B cell (primary cell): Measurements from ENCODE around the gene FAF1. TPM values are rescaled to one million over a fixed set of nuclear protein-coding genes. Genes with fewer than 3 reads are reported as not detected.
"Not testable (repeated sequence)": the region's sequence is repeated elsewhere in the genome, so short reads cannot be mapped to it uniquely, and the experiment has no call there.

Experiments used
- ATAC-seq: fragments of 200-7000 bp; cut with Tn5 transposase; one replicate; pipeline ENCODE4 v1.10.0; 2021; ENCODE audit warnings: low read depth, mild to moderate bottlenecking, moderate number of reproducible peaks, moderate library complexity
- CTCF ChIA-PET: fragments of 350-600 bp; sonication (Branson Sonifier 250); formaldehyde crosslinking; loops from one replicate; lab custom pipeline; 2021; ENCODE audit warnings: antibody characterized with exemption, inconsistent platforms; lab: Charles Lee
- POLR2A ChIA-PET: fragments of 350-600 bp; sonication (Branson Sonifier 250); formaldehyde crosslinking; loops from one replicate; lab custom pipeline; 2021; ENCODE audit warnings: antibody characterized with exemption; lab: Charles Lee
- DNase-seq: peaks from one replicate; pipeline ENCODE4 v3.0.0; 2013
- H2AFZ ChIP-seq: 2 replicates; pipeline ENCODE4 v1.6.1; 2012; ENCODE audit warnings: mild to moderate bottlenecking, low read depth, low read length; ENCODE audit not compliant: insufficient read depth, poor library complexity, severe bottlenecking
- H3K27ac ChIP-seq, 2 donors: 1 replicate in 1 of 2; 2 replicates in 1 of 2; pipeline ENCODE4 v1.5.1; 2012 to 2013; ENCODE audit warnings: low read length in 2 of 2, mild to moderate bottlenecking in 2 of 2, moderate library complexity in 1 of 2
- H3K27me3 ChIP-seq, 4 experiments: fragments of 200-600 bp in 1 of 4; sonication (generic) in 1 of 4; replicated peaks in 1 of 4; 1 replicate in 2 of 4; 2 replicates in 2 of 4; pipeline versions ENCODE4 v1.6.1 to v1.7.0; 2013 to 2016; ENCODE audit warnings: low read length in 3 of 4, mild to moderate bottlenecking in 2 of 4, mixed read lengths in 1 of 4, moderate library complexity in 1 of 4; ENCODE audit not compliant: insufficient read depth in 4 of 4, control insufficient read depth in 3 of 4; ENCODE audit errors: control extremely low read depth in 1 of 4
- H3K36me3 ChIP-seq, 2 experiments: replicated peaks in 1 of 2; 1 replicate in 1 of 2; 2 replicates in 1 of 2; pipeline versions ENCODE4 v1.6.1 to v1.7.1; 2013; ENCODE audit warnings: low read length in 1 of 2; ENCODE audit not compliant: insufficient read depth in 2 of 2, control insufficient read depth in 1 of 2; ENCODE audit errors: control extremely low read depth in 1 of 2, extremely low read depth in 1 of 2
- H3K4me1 ChIP-seq, 2 donors: fragments of 200-600 bp in 1 of 2; sonication (generic) in 1 of 2; 1 replicate in 1 of 2; 2 replicates in 1 of 2; pipeline versions ENCODE4 v1.5.1 to v1.6.1; 2013 to 2017; ENCODE audit warnings: low read length in 2 of 2; ENCODE audit not compliant: control insufficient read depth in 2 of 2, insufficient read depth in 2 of 2
- H3K4me2 ChIP-seq: replicated peaks from 2 replicates; pipeline ENCODE3; 2012; ENCODE audit warnings: mild to moderate bottlenecking, low read depth, low read length; ENCODE audit not compliant: poor library complexity, severe bottlenecking
- H3K4me3 ChIP-seq, 5 experiments: fragments of 200-600 bp in 1 of 5; sonication (generic) in 1 of 5; 1 replicate in 3 of 5; 2 replicates in 2 of 5; pipeline versions ENCODE4 v1.5.1 to v1.7.0; 2011 to 2016; ENCODE audit warnings: low read length in 4 of 5, mild to moderate bottlenecking in 4 of 5, low read depth in 2 of 5, control low read depth in 1 of 5, moderate library complexity in 1 of 5; ENCODE audit not compliant: insufficient read depth in 1 of 5; ENCODE audit errors: control extremely low read depth in 1 of 5, extremely low read depth in 1 of 5
- H3K79me2 ChIP-seq: fragments of 200-600 bp; sonication (generic); one replicate; pipeline ENCODE4 v1.6.0; 2016; ENCODE audit warnings: low read length; ENCODE audit not compliant: control insufficient read depth, insufficient read depth
- H3K9ac ChIP-seq: fragments of 200-600 bp; sonication (generic); 2 replicates; pipeline ENCODE4 v1.6.1; 2017; ENCODE audit warnings: mild to moderate bottlenecking, low read length, moderate library complexity
- H3K9me3 ChIP-seq, 3 donors: one replicate each; pipeline versions ENCODE4 v1.6.1 to v1.7.1; 2013; ENCODE audit warnings: low read length in 2 of 3; ENCODE audit not compliant: control insufficient read depth in 2 of 3, insufficient read depth in 1 of 3; ENCODE audit errors: control extremely low read depth in 1 of 3
- H4K20me1 ChIP-seq: 2 replicates; pipeline ENCODE4 v1.6.0; 2012; ENCODE audit warnings: mild to moderate bottlenecking, low read length; ENCODE audit not compliant: insufficient read depth, control insufficient read depth, poor library complexity, severe bottlenecking
- H3K27ac Mint-ChIP-seq: one replicate; pipeline ENCODE4 v1.8.0; 2021; ENCODE audit warnings: mixed read lengths
- H3K27me3 Mint-ChIP-seq: one replicate; pipeline ENCODE4 v1.8.0; 2021; ENCODE audit warnings: mixed read lengths
- H3K4me1 Mint-ChIP-seq: one replicate; pipeline ENCODE4 v1.8.0; 2021; ENCODE audit warnings: mixed read lengths
- H3K4me3 Mint-ChIP-seq: one replicate; pipeline ENCODE4 v1.8.0; 2021; ENCODE audit warnings: mixed read lengths
- H3K9me3 Mint-ChIP-seq: one replicate; pipeline ENCODE4 v1.8.0; 2022; ENCODE audit warnings: mixed read lengths; ENCODE audit not compliant: insufficient read depth
- EZH2 ChIP-seq: IDR thresholded peaks from 2 replicates; pipeline ENCODE4 v1.6.1; 2012; ENCODE audit warnings: borderline replicate concordance, low read depth, mild to moderate bottlenecking, moderate library complexity, low read length; ENCODE audit not compliant: insufficient read depth, poor library complexity, severe bottlenecking
- WGBS: methylation state at CpG from one replicate; pipeline ENCODE4 v1.1.5; 2013; ENCODE audit warnings: missing lambda C conversion rate; ENCODE audit not compliant: insufficient coverage; 5-methylcytosine and 5-hydroxymethylcytosine counted together
- intact Hi-C: fragments of 100-400 bp; cut with micrococcal nuclease; formaldehyde crosslinking; loops from one replicate; pipeline ENCODE4 v1.10.0; 2022
- polyA plus RNA-seq: library from polyadenylated mRNA; depleted of rRNA; stranded (reverse); fragments of >200 nt; gene quantifications from 2 replicates; pipeline ENCODE4 v1.2.3, GENCODE V29; 2012
- total RNA-seq, 2 donors: library from RNA; stranded (reverse); fragments of 120-200 nt in 1 of 2; gene quantifications; 1 replicate in 1 of 2; 2 replicates in 1 of 2; pipeline versions ENCODE4 v1.2.3 to v1.2.4, GENCODE V29; 2013 to 2022
- TF ChIP-seq, protein P1 (sequence below): fragments of 200-600 bp; IDR thresholded peaks from one replicate; pipeline ENCODE4 v1.8.0; 2022; ENCODE audit warnings: antibody characterized with exemption, mild to moderate bottlenecking

FAF1 gene
- total and polyA plus RNA-seq, 2 donors (not counting 1 experiment from before 2014, with no cell fraction given), result 10.1 to 58.4 TPM

DNA sequence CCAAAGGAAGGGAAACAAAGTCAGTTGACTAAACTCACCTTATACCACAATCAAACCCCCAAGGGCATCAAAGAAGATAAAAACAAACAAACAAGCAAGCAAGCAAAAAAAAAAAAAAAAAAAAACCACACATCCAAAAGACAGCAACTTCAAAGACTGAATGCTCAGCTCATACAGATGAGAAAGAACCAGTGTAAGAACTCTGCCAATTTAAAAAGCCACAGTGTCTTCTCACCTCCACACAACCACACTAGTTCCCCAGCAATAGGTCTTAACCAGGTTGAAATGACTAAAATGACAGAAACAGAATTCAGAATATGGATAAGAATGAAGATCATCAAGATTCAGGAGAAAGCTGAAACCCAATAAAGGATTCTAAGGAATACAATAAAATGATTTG is 193.4 kb downstream of the FAF1 start:
- Histone ChIP-seq H3K79me2 (peaks cover 35% of the 10 kb centered on the region), H3K27ac (no peak overlapping the region), H3K36me3 (peaks cover 0 to 4% of the 10 kb centered on the region in 2 experiments), H3K9ac (no peak overlapping the region), H3K4me3 (no peak overlapping the region), H4K20me1 (no peaks in the 10 kb centered on the region), H2AFZ (no peak overlapping the region), H3K27me3 (no peaks in the 10 kb centered on the region), H3K4me2 (no peak overlapping the region), H3K4me1 (peaks cover 3 to 7% of the 10 kb centered on the region in 2 donors), H3K9me3 (no peaks in the 10 kb centered on the region)
- ChIA-PET POLR2A (no interaction called here), CTCF (interaction anchor here (1.1 to 1.8 kb wide), 3 partner anchors 9 to 530 kb away, joined by 3 to 9 read pairs (median 4); no protein-coding TSS in a partner anchor)
- no peak for ATAC-seq
- Mint-ChIP-seq H3K27ac (no peak overlapping the region), H3K27me3 (no peaks in the 10 kb centered on the region), H3K4me1 (peaks cover 21% of the 10 kb centered on the region), H3K9me3 (no peaks in the 10 kb centered on the region), H3K4me3 (no peak overlapping the region)
- TF ChIP-seq, protein P1, sequence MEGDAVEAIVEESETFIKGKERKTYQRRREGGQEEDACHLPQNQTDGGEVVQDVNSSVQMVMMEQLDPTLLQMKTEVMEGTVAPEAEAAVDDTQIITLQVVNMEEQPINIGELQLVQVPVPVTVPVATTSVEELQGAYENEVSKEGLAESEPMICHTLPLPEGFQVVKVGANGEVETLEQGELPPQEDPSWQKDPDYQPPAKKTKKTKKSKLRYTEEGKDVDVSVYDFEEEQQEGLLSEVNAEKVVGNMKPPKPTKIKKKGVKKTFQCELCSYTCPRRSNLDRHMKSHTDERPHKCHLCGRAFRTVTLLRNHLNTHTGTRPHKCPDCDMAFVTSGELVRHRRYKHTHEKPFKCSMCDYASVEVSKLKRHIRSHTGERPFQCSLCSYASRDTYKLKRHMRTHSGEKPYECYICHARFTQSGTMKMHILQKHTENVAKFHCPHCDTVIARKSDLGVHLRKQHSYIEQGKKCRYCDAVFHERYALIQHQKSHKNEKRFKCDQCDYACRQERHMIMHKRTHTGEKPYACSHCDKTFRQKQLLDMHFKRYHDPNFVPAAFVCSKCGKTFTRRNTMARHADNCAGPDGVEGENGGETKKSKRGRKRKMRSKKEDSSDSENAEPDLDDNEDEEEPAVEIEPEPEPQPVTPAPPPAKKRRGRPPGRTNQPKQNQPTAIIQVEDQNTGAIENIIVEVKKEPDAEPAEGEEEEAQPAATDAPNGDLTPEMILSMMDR, result no peak
- no peak for TF ChIP-seq EZH2
- no peak for DNase-seq
- intact Hi-C loops, result no loop called here

DNA sequence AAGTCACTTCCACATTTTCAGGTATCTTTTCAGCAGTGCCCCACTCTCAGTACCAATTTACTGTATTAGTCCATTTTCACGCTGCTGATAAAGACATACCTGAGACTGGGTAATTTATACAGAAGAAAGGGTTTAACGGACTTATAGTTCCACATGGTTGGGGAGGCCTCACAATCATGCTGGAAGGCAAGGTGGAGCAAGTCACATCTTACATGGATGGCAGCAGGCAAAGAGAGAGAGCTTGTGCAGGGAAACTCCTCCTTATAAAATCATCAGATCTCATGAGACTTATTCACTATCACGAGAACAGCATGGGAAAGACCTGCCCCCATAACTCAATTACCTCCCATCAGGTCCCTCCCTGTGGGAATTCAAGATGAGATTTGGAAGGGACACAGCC is 203.5 kb downstream of the FAF1 start:
- CTCF ChIA-PET, H3K36me3 ChIP-seq, ATAC-seq, H4K20me1 ChIP-seq, H3K9ac ChIP-seq, H2AFZ ChIP-seq, H3K27me3 ChIP-seq, H3K27ac ChIP-seq, H3K4me3 ChIP-seq, H3K79me2 ChIP-seq, POLR2A ChIA-PET, H3K4me3 Mint-ChIP-seq, H3K4me1 Mint-ChIP-seq, H3K27ac Mint-ChIP-seq, H3K27me3 Mint-ChIP-seq, H3K4me2 ChIP-seq, H3K4me1 ChIP-seq, intact Hi-C loops, DNase-seq: not testable (repeated sequence)
- H3K9me3 Mint-ChIP-seq, result peaks cover 17% of the 10 kb centered on the region
- H3K9me3 ChIP-seq, result peaks cover 3 to 11% (median 5%) of the 10 kb centered on the region in 3 donors
- no CpG with 5 or more reads among the region's 3 CpGs for WGBS

DNA sequence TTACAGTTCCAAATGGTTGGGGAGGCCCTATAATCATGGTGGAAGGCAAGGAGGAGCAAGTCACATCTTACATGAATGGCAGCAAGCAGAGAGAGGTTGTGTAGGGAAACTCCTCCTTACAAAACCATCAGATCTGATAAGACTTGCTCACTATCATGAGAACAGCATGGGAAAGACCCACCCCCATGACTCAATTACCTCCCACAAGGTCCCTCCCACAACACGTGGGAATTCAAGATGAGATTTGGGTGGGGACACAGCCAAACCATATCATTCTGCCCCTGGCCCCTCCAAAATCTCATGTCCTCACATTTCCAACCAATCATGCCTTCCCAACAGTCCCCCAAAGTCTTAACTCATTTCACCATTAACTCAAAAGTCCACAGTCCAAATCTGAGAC is 205.3 kb downstream of the FAF1 start:
- intact Hi-C loops, H3K4me3 ChIP-seq, H3K4me1 ChIP-seq, H3K79me2 ChIP-seq, H3K27me3 Mint-ChIP-seq, H3K4me2 ChIP-seq, H3K27ac ChIP-seq, POLR2A ChIA-PET, DNase-seq, H3K4me1 Mint-ChIP-seq, H3K27ac Mint-ChIP-seq, H3K27me3 ChIP-seq, H2AFZ ChIP-seq, H3K9ac ChIP-seq, H3K4me3 Mint-ChIP-seq, H4K20me1 ChIP-seq, ATAC-seq, H3K36me3 ChIP-seq: not testable (repeated sequence)
- CTCF ChIA-PET, result interaction anchor here (2.9 kb wide), 1 partner anchor 20 kb away, joined by 9 read pairs; no protein-coding TSS in a partner anchor
- peaks cover 14% of the 10 kb centered on the region for H3K9me3 Mint-ChIP-seq
- H3K9me3 ChIP-seq, result peaks cover 3 to 11% (median 5%) of the 10 kb centered on the region in 3 donors
- WGBS, result 100% methylated on average over 1 of the region's 1 CpG
